ENCODE measurements around the gene CDC42BPB. TPM values are rescaled to one million over a fixed set of nuclear protein-coding genes. Genes with fewer than 3 reads are reported as not detected.

CDC42BPB gene
- polyA plus RNA-seq, 1 of the 3 experiments (the other 2 are of a cell fraction) = 61.6 TPM

DNA sequence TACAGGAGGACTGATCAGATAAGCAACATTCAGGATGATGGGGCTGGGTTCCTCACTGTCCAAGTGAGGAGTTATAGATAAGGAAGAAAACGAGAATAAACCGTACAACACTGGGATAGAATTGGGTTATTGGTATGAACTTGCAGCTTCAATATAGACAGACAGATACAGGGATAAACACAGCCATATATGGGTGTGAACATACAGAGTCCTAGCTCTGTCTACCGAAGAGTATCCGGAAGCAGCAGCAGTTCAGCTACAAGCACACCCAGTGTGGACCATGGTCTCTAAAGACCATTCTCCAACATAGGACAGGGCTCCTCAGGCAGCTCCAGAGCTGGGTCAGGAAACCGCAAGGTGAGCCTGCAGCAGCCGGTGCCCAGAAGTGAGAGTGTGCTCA is 40.8 kb downstream of the CDC42BPB start:
- Histone ChIP-seq H3K27me3 (ENCODE audit: insufficient read depth) (no peaks in the 10 kb centered on the region), H3K9me3 (no peaks in the 10 kb centered on the region), H2AFZ (ENCODE audit: low read depth) (no peak overlapping the region), H3K4me2 (no peak overlapping the region), H3K27ac (ENCODE audit: low read depth in 2 of 2, low read length in 1 of 2) (no peak overlapping the region), H3K36me3 (replicated peaks in 1 of 2; ENCODE audit: control insufficient read depth in 1 of 2, insufficient read depth in 2 of 2, low read length in 1 of 2) (peaks cover 0 to 4% of the 10 kb centered on the region in 2 experiments), H3K4me1 (ENCODE audit: control insufficient read depth in 1 of 2, insufficient read depth in 2 of 2, low read depth in 1 of 2, low read length in 1 of 2) (peaks cover 5 to 15% of the 10 kb centered on the region in 2 experiments; a peak in 2 of 4 replicates), H3K79me2 (ENCODE audit: insufficient read depth) (peaks cover 100% of the 10 kb centered on the region), H4K20me1 (ENCODE audit: insufficient read depth) (peaks cover 99% of the 10 kb centered on the region), H3K4me3 (ENCODE audit: low read depth in 2 of 2, low read length in 1 of 2) (no peak overlapping the region), H3K9me2 (no peaks in the 10 kb centered on the region), H3K9ac (no peak overlapping the region), H3F3A (replicated peaks; ENCODE audit: insufficient read depth) (peaks cover 10% of the 10 kb centered on the region)
- ChIA-PET CTCF (interaction anchor here (0.5 to 1.1 kb wide), 4 partner anchors 11 to 741 kb away, joined by 3 to 5 read pairs (median 4); no protein-coding TSS in a partner anchor), POLR2A (no interaction called here)
- 99% methylated on average over 4 of the region's 6 CpGs for WGBS (ENCODE audit: low lambda C conversion rate)
- TF ChIP-seq MEF2A (IDR thresholded peaks at IDR 0.05; ENCODE audit: borderline replicate concordance, low read depth) (no peak), YY1 (IDR thresholded peaks at IDR 0.05; ENCODE audit: low read depth) (no peak), CHD2 (IDR thresholded peaks at IDR 0.05; ENCODE audit: low read length, partially characterized antibody) (no peak), EP300 (IDR thresholded peaks at IDR 0.05; ENCODE audit: borderline replicate concordance in 1 of 2, low read depth in 1 of 2, low read length in 1 of 2) (no peak)
- no peak for DNase-seq

DNA sequence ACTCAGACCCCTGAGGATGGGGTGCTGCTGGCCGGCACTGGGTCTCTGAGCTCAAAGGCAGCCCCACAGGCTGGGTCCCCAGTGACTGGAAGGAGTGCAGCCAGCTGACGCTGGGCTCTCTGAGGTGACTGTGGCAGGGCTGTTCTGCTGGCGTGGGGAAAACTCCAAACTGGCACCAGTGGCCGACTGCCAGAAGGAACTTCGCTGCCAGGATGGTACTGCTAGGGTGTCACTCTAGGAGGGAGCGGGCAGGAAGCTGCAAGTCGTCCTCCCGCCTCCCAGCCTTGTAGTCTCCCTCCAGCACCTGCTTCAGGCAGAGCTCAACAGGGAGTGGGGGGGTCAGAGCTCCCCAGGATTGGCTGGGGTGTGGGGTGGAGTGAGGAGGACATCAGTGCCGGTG is 41.3 kb downstream of the CDC42BPB start:
- WGBS (ENCODE audit: low lambda C conversion rate) = 85% methylated on average over 9 of the region's 9 CpGs
- DNase-seq = no peak
- POLR2A ChIA-PET = no interaction called here
- peaks cover 5 to 15% of the 10 kb centered on the region in 2 experiments; a peak in 2 of 4 replicates for H3K4me1 ChIP-seq (ENCODE audit: control insufficient read depth in 1 of 2, insufficient read depth in 2 of 2, low read depth in 1 of 2, low read length in 1 of 2)
- no peak for TF ChIP-seq RAD21 (IDR thresholded peaks at IDR 0.05; ENCODE audit: low read length)
- no peak for TF ChIP-seq MXI1 (IDR thresholded peaks at IDR 0.05; ENCODE audit: low read depth, low read length)
- no peak for TF ChIP-seq TEAD4 (IDR thresholded peaks at IDR 0.05; ENCODE audit: borderline replicate concordance, insufficient read depth)
- TF ChIP-seq, protein P1, sequence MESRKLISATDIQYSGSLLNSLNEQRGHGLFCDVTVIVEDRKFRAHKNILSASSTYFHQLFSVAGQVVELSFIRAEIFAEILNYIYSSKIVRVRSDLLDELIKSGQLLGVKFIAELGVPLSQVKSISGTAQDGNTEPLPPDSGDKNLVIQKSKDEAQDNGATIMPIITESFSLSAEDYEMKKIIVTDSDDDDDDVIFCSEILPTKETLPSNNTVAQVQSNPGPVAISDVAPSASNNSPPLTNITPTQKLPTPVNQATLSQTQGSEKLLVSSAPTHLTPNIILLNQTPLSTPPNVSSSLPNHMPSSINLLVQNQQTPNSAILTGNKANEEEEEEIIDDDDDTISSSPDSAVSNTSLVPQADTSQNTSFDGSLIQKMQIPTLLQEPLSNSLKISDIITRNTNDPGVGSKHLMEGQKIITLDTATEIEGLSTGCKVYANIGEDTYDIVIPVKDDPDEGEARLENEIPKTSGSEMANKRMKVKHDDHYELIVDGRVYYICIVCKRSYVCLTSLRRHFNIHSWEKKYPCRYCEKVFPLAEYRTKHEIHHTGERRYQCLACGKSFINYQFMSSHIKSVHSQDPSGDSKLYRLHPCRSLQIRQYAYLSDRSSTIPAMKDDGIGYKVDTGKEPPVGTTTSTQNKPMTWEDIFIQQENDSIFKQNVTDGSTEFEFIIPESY (IDR thresholded peaks at IDR 0.05; ENCODE audit: borderline replicate concordance, low read depth) = no peak
- TF ChIP-seq, protein P2, sequence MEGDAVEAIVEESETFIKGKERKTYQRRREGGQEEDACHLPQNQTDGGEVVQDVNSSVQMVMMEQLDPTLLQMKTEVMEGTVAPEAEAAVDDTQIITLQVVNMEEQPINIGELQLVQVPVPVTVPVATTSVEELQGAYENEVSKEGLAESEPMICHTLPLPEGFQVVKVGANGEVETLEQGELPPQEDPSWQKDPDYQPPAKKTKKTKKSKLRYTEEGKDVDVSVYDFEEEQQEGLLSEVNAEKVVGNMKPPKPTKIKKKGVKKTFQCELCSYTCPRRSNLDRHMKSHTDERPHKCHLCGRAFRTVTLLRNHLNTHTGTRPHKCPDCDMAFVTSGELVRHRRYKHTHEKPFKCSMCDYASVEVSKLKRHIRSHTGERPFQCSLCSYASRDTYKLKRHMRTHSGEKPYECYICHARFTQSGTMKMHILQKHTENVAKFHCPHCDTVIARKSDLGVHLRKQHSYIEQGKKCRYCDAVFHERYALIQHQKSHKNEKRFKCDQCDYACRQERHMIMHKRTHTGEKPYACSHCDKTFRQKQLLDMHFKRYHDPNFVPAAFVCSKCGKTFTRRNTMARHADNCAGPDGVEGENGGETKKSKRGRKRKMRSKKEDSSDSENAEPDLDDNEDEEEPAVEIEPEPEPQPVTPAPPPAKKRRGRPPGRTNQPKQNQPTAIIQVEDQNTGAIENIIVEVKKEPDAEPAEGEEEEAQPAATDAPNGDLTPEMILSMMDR (IDR thresholded peaks at IDR 0.05) = no peak
- TF ChIP-seq YY1 (IDR thresholded peaks at IDR 0.05; ENCODE audit: low read depth) = no peak
- no peak for TF ChIP-seq EP300 (IDR thresholded peaks at IDR 0.05; ENCODE audit: borderline replicate concordance in 1 of 2, low read depth in 1 of 2, low read length in 1 of 2)
- TF ChIP-seq, protein P3, sequence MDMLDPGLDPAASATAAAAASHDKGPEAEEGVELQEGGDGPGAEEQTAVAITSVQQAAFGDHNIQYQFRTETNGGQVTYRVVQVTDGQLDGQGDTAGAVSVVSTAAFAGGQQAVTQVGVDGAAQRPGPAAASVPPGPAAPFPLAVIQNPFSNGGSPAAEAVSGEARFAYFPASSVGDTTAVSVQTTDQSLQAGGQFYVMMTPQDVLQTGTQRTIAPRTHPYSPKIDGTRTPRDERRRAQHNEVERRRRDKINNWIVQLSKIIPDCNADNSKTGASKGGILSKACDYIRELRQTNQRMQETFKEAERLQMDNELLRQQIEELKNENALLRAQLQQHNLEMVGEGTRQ (IDR thresholded peaks at IDR 0.05; ENCODE audit: borderline replicate concordance, low read depth, low read length) = no peak
- TF ChIP-seq, protein P4, sequence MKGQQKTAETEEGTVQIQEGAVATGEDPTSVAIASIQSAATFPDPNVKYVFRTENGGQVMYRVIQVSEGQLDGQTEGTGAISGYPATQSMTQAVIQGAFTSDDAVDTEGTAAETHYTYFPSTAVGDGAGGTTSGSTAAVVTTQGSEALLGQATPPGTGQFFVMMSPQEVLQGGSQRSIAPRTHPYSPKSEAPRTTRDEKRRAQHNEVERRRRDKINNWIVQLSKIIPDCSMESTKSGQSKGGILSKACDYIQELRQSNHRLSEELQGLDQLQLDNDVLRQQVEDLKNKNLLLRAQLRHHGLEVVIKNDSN (IDR thresholded peaks at IDR 0.05; ENCODE audit: borderline replicate concordance, low read depth) = no peak
- TF ChIP-seq TCF12 (IDR thresholded peaks at IDR 0.05) = no peak
- no peak for TF ChIP-seq SIN3A (IDR thresholded peaks at IDR 0.05; ENCODE audit: borderline replicate concordance, low read depth, low read length)
- TF ChIP-seq NRF1 (IDR thresholded peaks at IDR 0.05; ENCODE audit: low read depth, low read length) = no peak
- no peak for TF ChIP-seq JUND (IDR thresholded peaks at IDR 0.05)
- TF ChIP-seq RXRA (IDR thresholded peaks at IDR 0.05; ENCODE audit: borderline replicate concordance, low read depth) = no peak
- TF ChIP-seq GABPA (IDR thresholded peaks at IDR 0.05; ENCODE audit: low read depth) = no peak
- no peak for TF ChIP-seq EZH2phosphoT487 (IDR thresholded peaks at IDR 0.05; ENCODE audit: borderline replicate concordance, low read depth)
- H3K9ac ChIP-seq = no peak overlapping the region
- H4K20me1 ChIP-seq (ENCODE audit: insufficient read depth) = peaks cover 100% of the 10 kb centered on the region
- H3K9me2 ChIP-seq = no peaks in the 10 kb centered on the region
- no peak overlapping the region; a peak in 1 of 4 replicates for H3K27ac ChIP-seq (ENCODE audit: low read depth in 2 of 2, low read length in 1 of 2)
- H3K9me3 ChIP-seq = no peaks in the 10 kb centered on the region
- H3K4me2 ChIP-seq = no peak overlapping the region
- no peak overlapping the region for H3K4me3 ChIP-seq (ENCODE audit: low read depth in 2 of 2, low read length in 1 of 2)
- CTCF ChIA-PET = interaction anchor here (0.9 to 1.1 kb wide), 3 partner anchors 11 to 19 kb away, joined by 3 to 5 read pairs (median 4); no protein-coding TSS in a partner anchor
- H3F3A ChIP-seq (replicated peaks; ENCODE audit: insufficient read depth) = peaks cover 15% of the 10 kb centered on the region
- H3K79me2 ChIP-seq (ENCODE audit: insufficient read depth) = peaks cover 100% of the 10 kb centered on the region
- peaks cover 0 to 5% of the 10 kb centered on the region in 2 experiments for H3K36me3 ChIP-seq (replicated peaks in 1 of 2; ENCODE audit: control insufficient read depth in 1 of 2, insufficient read depth in 2 of 2, low read length in 1 of 2)
- H2AFZ ChIP-seq (ENCODE audit: low read depth) = no peak overlapping the region
- no peaks in the 10 kb centered on the region for H3K27me3 ChIP-seq (ENCODE audit: insufficient read depth)
